ENCODE data around the gene KRT9. TPM values are rescaled to one million over a fixed set of nuclear protein-coding genes. Genes with fewer than 3 reads are reported as not detected.
A peak's percentile ranks its signal among the peaks of the same experiment; 100 is the strongest.

KRT9 gene
- total and polyA plus RNA-seq, 2 of the 13 experiments (the other 11 are each of a cell fraction or from before 2014, with no cell fraction given): not detected

DNA sequence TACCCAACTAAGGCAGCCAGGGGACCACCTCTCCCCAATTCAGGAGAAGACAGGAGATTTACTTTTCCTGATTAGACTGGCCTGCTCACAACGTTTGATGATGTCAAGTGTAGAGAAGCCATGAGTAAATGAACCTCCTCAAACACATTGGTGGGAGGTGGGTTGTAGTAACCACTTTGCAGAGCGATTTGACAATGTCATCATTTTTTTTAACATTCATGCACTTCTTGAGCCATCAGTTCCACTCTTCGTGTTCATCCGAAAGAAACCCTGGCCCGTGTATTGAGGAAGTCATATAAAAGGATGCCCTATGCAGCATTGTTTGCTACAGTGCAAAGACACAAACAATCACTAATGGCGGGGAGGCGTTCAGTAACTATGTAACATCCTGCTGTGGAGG lies 38.2 kb downstream of the KRT9 start:
- Histone ChIP-seq H3K79me2 (ENCODE audit: insufficient read depth, low read length) (no peaks in the 10 kb centered on the region), H4K20me1 (ENCODE audit: insufficient read depth, low read length) (no peaks in the 10 kb centered on the region), H3K4me1 (ENCODE audit: insufficient read depth, low read length) (peaks cover 64% of the 10 kb centered on the region), H3K27me3 (ENCODE audit: control insufficient read depth in 1 of 2, insufficient read depth in 2 of 2, low read length in 2 of 2) (peaks cover 0 to 11% of the 10 kb centered on the region in 2 experiments; a peak in 2 of 5 replicates), H2AFZ (ENCODE audit: low read length) (no peak overlapping the region), H3K4me2 (ENCODE audit: low read depth, low read length) (no peak overlapping the region), H3K27ac (ENCODE audit: extremely low read length, insufficient read depth, low read length) (no peak overlapping the region), H3K36me3 (replicated peaks in 1 of 2; ENCODE audit: control insufficient read depth in 1 of 2, insufficient read depth in 2 of 2, low read length in 2 of 2) (no peaks in the 10 kb centered on the region), H3K9me3 (ENCODE audit: low read length) (no peaks in the 10 kb centered on the region), H3K4me3 (replicated peaks in 1 of 3; ENCODE audit: insufficient read depth in 1 of 3, low read depth in 2 of 3, low read length in 3 of 3) (no peak overlapping the region), H3K9ac (ENCODE audit: insufficient read depth, low read depth, low read length) (no peak overlapping the region)
- ChIA-PET CTCF (ENCODE audit: low intra/inter-chr PET ratio, low total read pairs) (interaction anchor here (1.3 kb wide), 1 partner anchor 16 kb away, joined by 3 read pairs; no protein-coding TSS in a partner anchor), POLR2A (interaction anchor here (1.1 kb wide), 1 partner anchor 155 kb away, joined by 3 read pairs; no protein-coding TSS in a partner anchor)
- no peak for TF ChIP-seq HNRNPLL (IDR thresholded peaks at IDR 0.05; ENCODE audit: low read depth, low read length, poor library complexity, severe bottlenecking)
- TF ChIP-seq MAFF (IDR thresholded peaks at IDR 0.05; ENCODE audit: low read depth, low read length): peak; percentile 84
- TF ChIP-seq PHB2 (IDR thresholded peaks at IDR 0.05; ENCODE audit: partially characterized antibody): no peak
- TF ChIP-seq ZNF350 (CRISPR knock-in tag; IDR thresholded peaks at IDR 0.05; ENCODE audit: borderline replicate concordance, low read depth): no peak
- TF ChIP-seq, protein P1, sequence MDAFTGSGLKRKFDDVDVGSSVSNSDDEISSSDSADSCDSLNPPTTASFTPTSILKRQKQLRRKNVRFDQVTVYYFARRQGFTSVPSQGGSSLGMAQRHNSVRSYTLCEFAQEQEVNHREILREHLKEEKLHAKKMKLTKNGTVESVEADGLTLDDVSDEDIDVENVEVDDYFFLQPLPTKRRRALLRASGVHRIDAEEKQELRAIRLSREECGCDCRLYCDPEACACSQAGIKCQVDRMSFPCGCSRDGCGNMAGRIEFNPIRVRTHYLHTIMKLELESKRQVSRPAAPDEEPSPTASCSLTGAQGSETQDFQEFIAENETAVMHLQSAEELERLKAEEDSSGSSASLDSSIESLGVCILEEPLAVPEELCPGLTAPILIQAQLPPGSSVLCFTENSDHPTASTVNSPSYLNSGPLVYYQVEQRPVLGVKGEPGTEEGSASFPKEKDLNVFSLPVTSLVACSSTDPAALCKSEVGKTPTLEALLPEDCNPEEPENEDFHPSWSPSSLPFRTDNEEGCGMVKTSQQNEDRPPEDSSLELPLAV (CRISPR knock-in tag; conservative IDR thresholded peaks at IDR 0.05; ENCODE audit: low read depth): no peak
- TF ChIP-seq MAFK (conservative IDR thresholded peaks at IDR 0.05 in 1 of 2, IDR thresholded peaks at IDR 0.05 in 1 of 2; ENCODE audit: low read length in 2 of 2): peak; percentile 79 to 82
- TF ChIP-seq POLR2G (IDR thresholded peaks at IDR 0.05; ENCODE audit: low read depth, low read length): no peak
- BruUV-seq (replicated peaks): no TSS peak
- ATAC-seq (no peak), FAIRE-seq (no peak), DNase-seq (ENCODE audit: low spot score) (no peak)
- in situ Hi-C loops (cut with HindIII; ENCODE audit: extremely low pct_ligation_motif_present, low pct_unique_long_range_greater_than_20kb) (no loop called here), intact Hi-C loops (cut with micrococcal nuclease; ENCODE audit: unreplicated experiment) (loop anchor here (10.0 kb wide), 1 partner anchor 119 kb away; no protein-coding TSS in a partner anchor)
- WGBS (ENCODE audit: low lambda C conversion rate): 61% methylated on average over 7 of the region's 7 CpGs

All from HepG2 (cell line).